ENCODE measurements around the gene CREBZF. TPM values are rescaled to one million over a fixed set of nuclear protein-coding genes. Genes with fewer than 3 reads are reported as not detected.

CREBZF gene
- total RNA-seq, 1 experiment from 2014 or later, result 60.3 TPM

DNA sequence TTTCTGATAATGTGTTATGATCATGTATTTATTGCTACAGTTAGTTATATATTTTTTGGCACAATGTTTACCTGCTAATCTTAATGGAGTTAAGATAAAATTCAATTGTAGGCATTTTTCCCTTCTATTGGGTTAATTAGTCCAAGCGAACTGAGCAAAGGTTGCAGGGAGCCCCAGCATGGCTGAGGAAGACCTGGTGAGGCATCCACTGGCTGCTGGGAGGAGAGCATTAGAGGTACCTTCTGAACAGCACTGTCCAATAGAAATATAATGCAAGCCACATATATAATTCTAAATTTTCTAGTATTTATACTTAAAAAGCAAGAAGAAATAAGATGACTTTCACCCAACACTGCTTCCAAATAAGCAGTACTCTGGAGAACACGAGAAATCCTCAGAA lies 17.9 kb downstream of the CREBZF start:
- H4K20me1 ChIP-seq (ENCODE audit: insufficient read depth), result no peaks in the 10 kb centered on the region
- no peaks in the 10 kb centered on the region for H3K9me2 ChIP-seq (ENCODE audit: insufficient read depth)
- BruUV-seq (replicated peaks), result no TSS peak
- TF ChIP-seq EZH2 (IDR thresholded peaks at IDR 0.05; ENCODE audit: low read depth) (no peak), CTCF (conservative IDR thresholded peaks at IDR 0.05) (no peak)
- H3K9me3 ChIP-seq (ENCODE audit: insufficient read depth, low read depth), result no peaks in the 10 kb centered on the region
- peaks cover 26% of the 10 kb centered on the region for H3K79me2 ChIP-seq (ENCODE audit: low read depth)
- peak overlapping the region; percentile 72 for H3K4me3 ChIP-seq
- CTCF ChIA-PET, result interaction anchor here (1.2 kb wide), 1 partner anchor 12 kb away, joined by 3 read pairs; no protein-coding TSS in a partner anchor
- peaks cover 5% of the 10 kb centered on the region for H3K36me3 ChIP-seq (ENCODE audit: low read depth)
- H3K27ac ChIP-seq, result peak overlapping the region; percentile 76
- H3K4me2 ChIP-seq, result peak overlapping the region; percentile 90
- H3F3A ChIP-seq (ENCODE audit: insufficient read depth, low read depth), result peaks cover 49% of the 10 kb centered on the region
- no peaks in the 10 kb centered on the region for H3K27me3 ChIP-seq (ENCODE audit: insufficient read depth, low read depth)
- H2AFZ ChIP-seq, result peak overlapping the region; percentile 92
- H3K4me1 ChIP-seq (replicated peaks; ENCODE audit: insufficient read depth), result peaks cover 24% of the 10 kb centered on the region
- peak in 1 of 2 experiments; percentile 31 for DNase-seq
- POLR2A ChIA-PET (ENCODE audit: unreplicated experiment), result interaction anchor here (0.6 to 0.9 kb wide), 2 partner anchors 18 to 519 kb away, joined by 6 to 10 read pairs; no protein-coding TSS in a partner anchor
- intact Hi-C loops (cut with micrococcal nuclease; ENCODE audit: unreplicated experiment), result no loop called here

- DNase-seq, result peak in 1 of 2 experiments; percentile 50
- no peak overlapping the region for H3K4me3 ChIP-seq
- H3F3A ChIP-seq (ENCODE audit: insufficient read depth, low read depth), result peaks cover 16% of the 10 kb centered on the region
- H3K27me3 ChIP-seq (ENCODE audit: insufficient read depth, low read depth), result no peaks in the 10 kb centered on the region
- ChIA-PET CTCF (no interaction called here), POLR2A (ENCODE audit: unreplicated experiment) (no interaction called here)
- peaks cover 2% of the 10 kb centered on the region for H3K79me2 ChIP-seq (ENCODE audit: low read depth)
- BruUV-seq (replicated peaks), result no TSS peak
- no peaks in the 10 kb centered on the region for H3K9me3 ChIP-seq (ENCODE audit: insufficient read depth, low read depth)
- no peak for TF ChIP-seq EZH2 (IDR thresholded peaks at IDR 0.05; ENCODE audit: low read depth)
- no peak for TF ChIP-seq CTCF (conservative IDR thresholded peaks at IDR 0.05)
- peaks cover 9% of the 10 kb centered on the region for H3K4me1 ChIP-seq (replicated peaks; ENCODE audit: insufficient read depth)
- H3K36me3 ChIP-seq (ENCODE audit: low read depth), result 0 out of 2 replicates have a peak, but pooled peaks cover 9% of the 10 kb centered on the region
- intact Hi-C loops (cut with micrococcal nuclease; ENCODE audit: unreplicated experiment), result no loop called here
- no peak overlapping the region for H3K4me2 ChIP-seq
- no peaks in the 10 kb centered on the region for H4K20me1 ChIP-seq (ENCODE audit: insufficient read depth)
- no peak overlapping the region for H3K27ac ChIP-seq
- H2AFZ ChIP-seq, result no peak overlapping the region
- no peaks in the 10 kb centered on the region for H3K9me2 ChIP-seq (ENCODE audit: insufficient read depth)
These were observed 21.7 kb downstream of the CREBZF start for GRCh38 chr11:85643191-85643614.

DNA sequence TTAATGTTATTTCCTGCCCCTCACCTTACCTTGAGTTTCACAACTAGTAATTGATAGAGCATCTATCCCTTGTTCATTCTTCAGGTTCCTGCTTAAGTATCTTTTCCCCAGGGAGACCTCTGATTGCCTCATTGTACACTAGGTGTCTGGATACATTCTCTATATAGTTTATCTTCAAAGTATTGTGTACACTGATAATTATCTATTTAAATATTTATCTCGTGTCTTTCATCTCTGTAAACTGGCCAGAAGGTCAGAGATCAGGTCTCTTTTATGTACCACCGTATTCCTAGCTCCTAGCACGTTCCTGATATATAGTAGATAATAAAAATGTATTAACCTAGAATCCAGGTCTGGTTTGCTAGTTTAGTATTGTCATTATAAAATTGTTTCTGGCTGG lies 30.2 kb downstream of the CREBZF start:
- H3K4me3 ChIP-seq, result no peak overlapping the region
- no peaks in the 10 kb centered on the region for H3K9me2 ChIP-seq (ENCODE audit: insufficient read depth)
- no peaks in the 10 kb centered on the region for H3K27me3 ChIP-seq (ENCODE audit: insufficient read depth, low read depth)
- H3K27ac ChIP-seq, result no peak overlapping the region
- H3K4me1 ChIP-seq (replicated peaks; ENCODE audit: insufficient read depth), result peaks cover 6% of the 10 kb centered on the region
- H3K9me3 ChIP-seq (ENCODE audit: insufficient read depth, low read depth), result no peaks in the 10 kb centered on the region
- no peak for DNase-seq
- H3F3A ChIP-seq (ENCODE audit: insufficient read depth, low read depth), result peaks cover 9% of the 10 kb centered on the region; the same call in 1 of the 2 replicates
- no TSS peak for BruUV-seq (replicated peaks)
- H2AFZ ChIP-seq, result no peak overlapping the region
- H4K20me1 ChIP-seq (ENCODE audit: insufficient read depth), result no peaks in the 10 kb centered on the region
- CTCF ChIA-PET, result no interaction called here
- no peak for TF ChIP-seq EZH2 (IDR thresholded peaks at IDR 0.05; ENCODE audit: low read depth)
- no peak for TF ChIP-seq CTCF (conservative IDR thresholded peaks at IDR 0.05)
- H3K36me3 ChIP-seq (ENCODE audit: low read depth), result peaks cover 52% of the 10 kb centered on the region
- peaks cover 32% of the 10 kb centered on the region for H3K79me2 ChIP-seq (ENCODE audit: low read depth)
- POLR2A ChIA-PET (ENCODE audit: unreplicated experiment), result no interaction called here
- no peak overlapping the region for H3K4me2 ChIP-seq
- intact Hi-C loops (cut with micrococcal nuclease; ENCODE audit: unreplicated experiment), result no loop called here
